ENCODE measurements around the gene NCEH1.
"Not testable (repeated sequence)": the region's sequence is repeated elsewhere in the genome, so short reads cannot be mapped to it uniquely, and the experiment has no call there.

GRCh38 chr3:172594900-172595663 is 115.8 kb downstream of the NCEH1 start:
- not testable (repeated sequence) for TF ChIP-seq CTCF (IDR thresholded peaks at IDR 0.05; ENCODE audit: low read depth, low read length, missing input control); REST (IDR thresholded peaks at IDR 0.05); GABPA (IDR thresholded peaks at IDR 0.05 in 1 of 2, conservative IDR thresholded peaks at IDR 0.05 in 1 of 2); TAF1 (conservative IDR thresholded peaks at IDR 0.05); ZBTB33 (IDR thresholded peaks at IDR 0.05); NR2F2 (IDR thresholded peaks at IDR 0.05); MAX (IDR thresholded peaks at IDR 0.05); SP1 (IDR thresholded peaks at IDR 0.05); EGR1 (IDR thresholded peaks at IDR 0.05; ENCODE audit: low read depth in 2 of 2); RAD21 (IDR thresholded peaks at IDR 0.05); JUND (IDR thresholded peaks at IDR 0.05); ATF3 (IDR thresholded peaks at IDR 0.05)

Data from liver (tissue), 3 donors.